NCI-H2081 treated with DMSO at 0.1 percent for 48 hours (cell line): ENCODE results near the gene C19orf44.
"Not testable (repeated sequence)": the region's sequence is repeated elsewhere in the genome, so short reads cannot be mapped to it uniquely, and the experiment has no call there.

Experiments
- DNase-seq: peaks from one replicate; lab custom pipeline; 2025; lab: John Stamatoyannopoulos, UW

C19orf44 gene

DNA sequence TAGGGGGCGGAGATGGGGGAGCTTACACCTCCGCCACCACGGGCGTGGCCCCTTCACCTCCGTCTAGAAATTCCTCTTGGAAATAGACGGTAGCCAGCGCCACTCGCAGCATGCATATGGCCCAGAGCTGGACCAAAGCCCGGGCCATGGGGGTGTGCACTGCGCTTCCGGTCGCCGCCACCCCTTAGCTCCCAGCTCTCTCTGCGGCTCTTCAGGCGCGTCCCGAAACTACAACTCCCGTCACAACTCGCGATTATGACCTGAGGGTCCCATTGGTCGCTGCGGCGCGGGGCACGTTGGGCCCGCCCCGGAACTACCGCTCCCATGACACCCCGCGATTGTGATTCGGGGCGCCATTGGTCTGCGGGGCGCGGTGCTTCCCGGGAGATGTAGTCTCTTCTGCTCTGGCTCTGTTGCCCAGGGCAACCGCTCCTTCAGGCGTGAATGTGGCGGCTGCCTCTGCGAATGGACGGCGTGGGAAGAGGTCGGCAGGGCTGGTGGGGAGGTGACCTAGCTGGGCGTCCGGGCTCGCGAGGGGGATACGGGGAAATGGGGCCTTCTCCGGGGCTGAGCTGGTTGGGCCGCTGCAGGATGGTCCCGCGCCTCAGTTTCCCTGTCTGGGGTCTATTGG, at the start of gene C19orf44, which contains the start of gene CALR3:
Gene C19orf44, plus strand, starts transcription at position 413 of the 631 bp plus-strand sequence. CDS start 4,399 bp downstream, outside the sequence.
Gene CALR3, minus strand, starts transcription at position 186 of the 631 bp plus-strand sequence. Its CDS starts 38 bp downstream, at position 148.
- DNase-seq: peak; percentile 94

DNA sequence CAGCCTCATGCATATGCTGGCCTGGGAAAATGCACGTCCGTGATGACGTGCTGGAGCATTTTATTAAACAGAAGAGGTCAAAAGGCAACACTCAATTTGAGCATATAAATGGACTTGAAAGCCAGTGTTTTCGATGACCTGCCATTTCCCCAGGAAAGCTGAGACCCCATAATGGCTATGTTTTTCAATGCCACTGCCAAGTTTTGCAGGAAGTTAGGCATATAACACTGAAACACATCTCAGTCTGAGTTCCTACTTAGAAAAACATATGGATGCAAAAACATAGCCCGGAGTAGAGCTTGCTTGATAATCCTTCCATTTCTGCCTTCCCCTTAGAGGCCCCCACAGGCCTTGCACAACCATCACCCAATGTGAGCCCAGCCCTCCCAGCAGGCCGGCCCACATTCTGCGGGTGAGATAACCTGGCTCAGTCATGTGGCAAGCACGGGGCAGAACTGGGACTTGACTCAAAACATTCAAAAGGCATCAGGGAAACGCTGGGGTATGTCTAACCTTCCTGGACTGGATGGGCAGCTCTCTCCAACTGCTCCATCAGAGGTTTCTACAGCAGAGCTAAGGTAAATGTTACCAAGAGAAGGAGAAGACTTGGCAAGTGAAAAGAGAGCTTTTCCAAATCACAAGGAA, 49.3 kb upstream of the C19orf44 start:
- no peak for DNase-seq

DNA sequence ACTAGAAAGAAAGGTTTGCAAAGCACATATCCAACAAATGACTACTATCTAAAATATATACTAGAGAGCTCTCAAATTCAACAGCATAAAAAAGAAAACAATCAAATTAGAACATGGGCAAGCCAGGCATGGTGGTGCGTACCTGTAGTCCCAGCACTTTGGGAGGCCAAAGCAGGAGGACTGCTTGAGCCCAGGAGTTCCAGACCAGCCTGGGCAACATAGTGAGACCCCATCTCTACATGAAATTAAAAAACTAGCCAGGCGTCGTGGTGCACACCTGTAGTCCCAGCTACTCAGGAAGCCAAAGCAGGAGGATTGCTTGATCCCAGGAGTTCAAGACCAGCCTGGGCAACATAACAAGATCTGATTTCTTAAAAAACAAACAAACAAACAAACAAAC, 47.3 kb upstream of the C19orf44 start:
- DNase-seq: not testable (repeated sequence)

DNA sequence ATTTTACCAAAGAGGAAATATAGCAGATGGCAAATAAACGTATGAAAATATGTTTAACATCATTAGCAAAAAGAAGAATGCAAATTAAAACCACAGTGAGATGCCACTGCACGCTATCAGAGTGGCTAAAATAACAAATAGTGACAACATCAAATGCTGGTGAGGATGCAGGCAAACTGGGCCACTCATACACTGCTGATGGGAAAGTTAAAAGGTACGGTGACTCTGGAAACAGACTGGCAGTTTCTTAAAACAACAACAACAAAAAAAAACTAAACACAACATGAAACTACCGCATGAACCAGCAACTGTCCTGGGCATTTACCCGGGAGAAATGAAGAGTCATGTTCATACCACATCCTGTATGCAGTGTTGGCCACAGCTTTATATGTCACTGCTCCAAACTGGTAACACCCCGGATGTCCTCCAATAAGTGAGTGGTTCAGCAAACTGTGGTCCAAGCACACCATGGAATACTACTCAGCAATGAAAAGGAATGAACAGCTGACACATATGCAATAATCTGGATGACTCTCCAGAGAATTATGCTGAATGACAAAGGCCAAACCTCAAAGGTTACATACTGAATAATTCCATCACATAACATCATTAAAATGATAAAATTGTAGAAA, 46.7 kb upstream of the C19orf44 start:
- DNase-seq: no peak

DNA sequence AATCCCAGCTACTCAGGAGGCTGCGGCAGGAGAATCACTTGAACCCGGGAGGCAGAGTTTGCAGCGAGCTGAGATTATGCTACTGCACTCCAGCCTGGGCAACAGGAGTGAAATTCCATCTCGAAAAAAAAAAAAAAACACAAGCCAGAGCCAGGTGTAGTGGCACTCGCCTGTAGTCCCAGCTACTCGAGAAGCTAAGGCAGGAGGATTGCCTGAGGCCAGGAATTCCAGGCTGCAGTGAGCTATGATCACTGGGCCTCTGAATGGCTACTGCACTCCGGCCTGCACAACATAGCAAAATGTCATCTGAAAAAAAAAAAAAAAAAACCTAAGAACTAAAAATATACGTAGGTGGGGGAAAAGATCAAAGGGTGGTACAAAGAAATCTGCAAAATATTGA, 43.9 kb upstream of the C19orf44 start:
- no peak for DNase-seq

DNA sequence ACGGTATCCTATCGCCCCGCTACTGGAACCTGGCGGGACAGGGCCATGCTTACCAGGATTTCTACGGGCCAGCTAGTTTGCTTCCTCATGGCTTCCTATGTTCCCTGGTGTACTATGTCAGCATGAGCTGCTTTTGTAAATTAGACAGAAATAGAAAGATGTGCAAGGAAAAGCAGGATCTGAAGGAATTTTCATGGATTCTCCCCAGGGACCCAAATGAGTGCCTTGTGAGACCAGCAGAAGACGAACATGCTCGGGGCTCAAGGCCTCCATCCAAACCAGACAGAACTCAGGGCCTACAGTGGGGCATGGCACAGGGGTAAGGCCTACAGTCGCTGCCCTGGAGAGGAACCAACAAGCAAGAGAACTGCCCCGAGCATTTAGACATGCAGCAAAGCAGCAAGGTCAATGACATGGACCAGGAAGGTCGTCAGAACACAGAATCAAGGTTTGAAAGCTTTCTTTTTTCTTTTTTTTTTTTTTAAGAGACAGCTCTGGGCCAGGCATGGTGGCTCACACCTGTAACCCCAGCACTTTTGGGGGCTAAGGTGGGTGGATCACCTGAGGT, 41.8 kb upstream of the C19orf44 start:
- no peak for DNase-seq

DNA sequence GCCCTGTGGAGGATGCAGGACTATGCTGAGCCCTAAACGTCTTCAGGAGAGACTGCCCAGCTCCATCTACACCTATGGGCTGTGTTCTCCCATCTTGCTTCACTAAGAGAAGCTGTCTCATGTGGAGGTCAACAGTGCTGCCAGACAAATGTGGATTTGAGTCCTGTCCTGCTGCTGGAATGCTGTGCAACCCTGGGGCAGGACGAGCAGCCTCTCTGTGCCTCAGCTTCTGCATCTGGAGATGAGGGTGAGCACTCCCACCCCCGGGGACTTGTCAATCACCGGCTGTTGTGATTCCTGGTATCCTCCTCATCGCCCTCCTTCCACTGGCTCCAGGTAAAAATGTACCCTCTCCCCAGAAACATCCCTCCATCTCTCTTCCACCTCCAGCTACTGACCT, 40.7 kb upstream of the C19orf44 start:
- DNase-seq: no peak

DNA sequence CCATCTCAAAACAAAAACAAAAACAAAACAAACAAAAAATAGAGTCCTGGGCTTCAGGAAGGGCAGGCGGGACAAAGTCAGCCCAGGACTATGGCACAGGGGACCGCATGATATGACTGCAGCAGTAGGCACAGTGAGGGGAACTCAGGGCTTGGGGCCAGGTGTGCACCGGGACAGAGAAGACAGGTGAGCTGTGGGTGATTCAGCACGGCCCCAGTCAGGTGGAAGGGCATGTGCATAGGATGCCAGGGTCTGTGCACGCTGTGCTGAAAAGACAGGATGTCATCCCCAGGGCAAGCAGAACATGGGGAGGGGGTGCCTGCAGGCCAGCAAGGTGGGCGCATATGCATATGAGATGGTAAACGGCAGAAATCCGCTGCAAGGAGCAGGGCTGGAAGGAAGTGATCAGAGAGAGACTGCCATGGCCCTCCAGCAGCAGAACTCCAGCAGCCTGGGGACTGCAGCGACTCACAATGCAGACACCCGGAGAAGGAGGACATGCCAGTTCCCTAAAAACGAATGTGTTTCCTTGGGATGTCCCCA, 39.5 kb upstream of the C19orf44 start:
- no peak for DNase-seq

DNA sequence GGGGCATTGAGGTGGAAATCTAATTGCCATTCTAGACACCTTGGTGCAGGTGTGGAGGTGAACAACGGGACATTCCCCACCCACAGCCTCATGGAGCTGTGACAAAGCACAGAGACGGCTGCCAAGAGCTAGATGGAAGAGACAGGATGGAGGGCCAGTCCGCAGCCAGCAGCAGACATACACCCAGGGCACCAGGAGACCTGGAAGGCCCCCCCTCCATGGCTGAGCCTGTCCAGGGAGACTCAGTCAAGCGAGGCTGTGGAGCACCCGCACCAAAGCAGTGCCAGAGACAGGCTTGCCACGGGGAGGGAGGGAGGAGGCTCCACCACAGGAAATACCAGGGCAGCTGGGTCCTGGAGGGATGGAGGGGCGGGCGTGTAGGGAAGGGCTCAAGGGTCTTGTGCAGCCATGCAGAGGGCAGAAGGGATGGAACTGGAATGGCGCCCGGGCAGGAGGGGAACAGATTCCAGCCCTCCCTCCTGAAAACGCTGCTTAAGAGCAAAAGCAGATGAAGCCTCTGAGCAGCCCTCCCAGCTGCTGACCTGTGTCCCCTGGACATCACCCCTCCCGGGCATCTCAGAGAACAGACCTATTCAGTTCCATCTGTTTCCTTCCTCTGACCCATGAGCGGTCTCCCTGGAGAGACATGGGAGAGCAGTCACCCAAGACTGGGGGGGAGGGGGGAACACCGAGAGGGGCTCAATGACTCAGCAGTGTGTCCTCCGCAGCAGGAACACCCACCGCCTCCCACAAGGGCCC, 38.8 kb upstream of the C19orf44 start:
- no peak for DNase-seq

DNA sequence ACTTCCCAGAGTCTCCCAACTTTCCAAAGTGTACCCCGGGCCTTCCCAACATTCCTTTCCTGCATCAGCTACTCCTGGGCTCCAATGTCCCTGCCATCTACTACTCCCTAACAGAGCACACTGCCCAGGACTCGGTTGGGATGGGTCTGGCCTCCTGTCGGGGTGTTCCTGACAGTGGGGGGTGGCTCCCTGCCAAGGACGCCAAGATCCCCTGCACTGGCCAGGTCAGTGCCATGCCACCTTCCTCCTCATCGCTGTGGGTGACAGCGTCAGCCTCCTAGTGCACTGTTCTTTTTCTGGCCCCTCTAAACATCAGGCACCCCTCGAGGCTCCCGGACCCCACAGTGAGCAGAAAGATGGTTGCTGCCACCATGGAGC, 38.3 kb upstream of the C19orf44 start:
- DNase-seq: no peak

DNA sequence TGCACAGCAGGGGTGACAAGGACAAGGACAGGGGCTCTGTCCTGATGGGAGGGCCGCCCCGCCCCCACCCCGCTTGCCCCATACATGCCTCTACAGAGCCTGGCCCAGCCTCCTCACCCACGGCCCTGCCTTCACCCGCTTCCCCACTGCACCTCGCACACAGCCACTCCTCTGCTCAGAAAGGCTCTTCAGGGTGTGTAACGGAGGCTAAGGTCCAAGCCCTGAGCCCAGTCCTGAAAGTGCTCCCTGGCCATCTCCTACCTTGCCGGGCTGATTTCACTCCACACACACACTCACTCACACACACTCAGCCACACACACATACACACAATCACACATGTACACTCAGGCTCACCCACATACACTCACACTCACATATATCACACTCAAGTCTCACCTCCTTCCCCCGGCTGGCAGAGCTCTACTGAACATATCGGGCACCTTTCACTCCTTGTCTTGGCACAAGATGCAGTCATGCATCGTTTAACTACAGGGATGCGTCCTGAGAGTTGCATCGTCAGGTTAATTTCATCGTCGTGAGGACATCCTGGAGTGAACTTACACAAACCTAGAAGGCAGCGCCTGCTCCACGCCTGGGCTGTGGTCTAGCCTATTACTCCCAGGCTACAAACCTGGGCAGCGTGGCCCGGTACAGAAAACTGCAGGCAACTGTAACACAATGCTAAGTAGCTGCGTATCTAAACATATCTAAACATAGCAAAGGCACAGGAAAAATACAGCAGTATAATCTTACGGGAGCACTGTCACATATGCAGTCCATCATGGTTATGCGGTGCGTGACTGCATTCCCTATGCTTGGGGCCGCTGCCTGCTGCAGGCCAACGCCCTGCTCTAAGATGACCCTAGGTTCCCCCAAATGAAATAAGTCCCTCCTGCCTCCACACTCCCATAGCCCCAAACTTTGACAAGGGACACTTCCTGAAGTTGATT, 37.5 kb upstream of the C19orf44 start:
- no peak for DNase-seq

DNA sequence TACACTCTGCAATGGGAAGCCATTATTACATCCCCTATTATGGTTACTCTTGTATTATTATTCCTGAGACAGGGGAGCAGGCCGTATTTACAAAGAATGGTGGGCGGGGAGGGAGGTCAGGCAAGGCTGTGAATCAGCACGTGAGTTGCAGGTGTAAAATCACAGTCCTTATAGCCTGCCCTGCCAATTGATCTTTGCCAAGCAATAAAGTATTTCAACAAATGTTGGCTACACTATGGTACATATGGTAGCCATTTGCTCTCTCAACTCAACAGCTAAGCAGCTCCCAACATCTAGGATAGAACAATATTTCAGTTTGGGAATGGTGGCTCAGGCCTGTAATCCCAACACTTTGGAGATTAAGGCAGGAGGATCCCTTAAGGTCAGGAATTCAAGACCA, 36.5 kb upstream of the C19orf44 start:
- DNase-seq: no peak

DNA sequence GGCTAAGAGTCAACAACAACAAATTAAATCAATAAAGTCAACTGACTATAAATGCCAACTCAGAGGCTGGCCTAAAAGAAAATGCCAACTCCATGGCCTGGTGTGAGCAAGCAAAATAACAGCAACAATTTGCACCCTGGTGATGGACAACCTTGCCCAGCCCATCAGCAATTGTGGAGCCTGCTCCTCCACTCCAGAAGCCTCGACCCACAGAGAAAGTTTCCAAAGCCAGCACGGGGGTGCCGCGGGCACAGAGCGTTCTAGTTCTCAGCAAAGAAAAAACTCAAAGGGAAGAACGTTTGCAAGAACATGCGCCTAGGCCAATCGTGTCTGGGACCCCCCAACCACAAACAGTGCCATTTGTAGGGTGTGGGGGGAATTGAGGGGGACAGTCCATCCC, 35.7 kb upstream of the C19orf44 start:
- DNase-seq: no peak

DNA sequence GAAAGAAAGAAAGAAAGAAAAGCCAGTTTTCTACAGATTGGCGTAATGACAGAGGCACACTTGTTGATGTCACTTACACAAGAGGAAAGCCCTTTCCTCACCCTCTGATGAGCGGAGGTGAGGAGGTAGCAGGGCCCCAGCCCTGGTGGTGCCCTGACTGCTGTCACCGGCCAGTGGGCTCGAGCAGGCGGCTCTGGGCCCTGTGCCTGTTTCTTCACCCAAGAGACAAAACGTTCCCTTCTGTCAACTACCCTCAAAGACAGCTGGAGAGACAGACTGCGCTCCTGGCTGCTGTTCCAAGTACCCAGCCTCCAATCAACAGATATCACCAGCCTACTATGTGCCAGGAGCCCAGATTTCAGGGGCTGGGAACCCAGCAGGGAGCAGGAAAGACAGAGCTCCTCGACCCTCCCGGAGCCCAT, 34.6 kb upstream of the C19orf44 start:
- DNase-seq: no peak

DNA sequence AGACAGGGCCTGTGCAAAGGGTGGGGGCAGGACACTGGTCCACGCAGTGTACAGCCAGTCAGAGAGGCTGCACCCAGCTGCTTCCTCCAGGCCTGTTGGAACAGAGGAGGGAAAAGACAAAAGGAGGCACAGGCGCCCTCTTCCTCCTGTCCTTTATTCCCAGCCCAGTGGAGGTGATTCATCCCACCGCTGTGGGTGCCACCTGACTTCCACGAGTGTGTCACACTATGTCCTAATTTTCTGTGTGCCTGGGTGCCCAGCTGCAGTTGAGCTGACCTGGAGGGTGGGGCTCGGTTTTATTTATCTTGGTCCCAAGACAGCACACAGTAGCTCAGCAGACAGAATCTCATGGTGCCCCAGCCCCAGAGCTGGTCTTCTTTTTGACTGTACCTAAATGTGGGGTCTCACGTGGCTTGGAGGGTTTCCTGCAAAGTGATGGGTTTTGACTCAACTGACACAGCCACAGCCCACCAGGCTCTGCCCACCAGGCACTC, 33.4 kb upstream of the C19orf44 start:
- DNase-seq: no peak

DNA sequence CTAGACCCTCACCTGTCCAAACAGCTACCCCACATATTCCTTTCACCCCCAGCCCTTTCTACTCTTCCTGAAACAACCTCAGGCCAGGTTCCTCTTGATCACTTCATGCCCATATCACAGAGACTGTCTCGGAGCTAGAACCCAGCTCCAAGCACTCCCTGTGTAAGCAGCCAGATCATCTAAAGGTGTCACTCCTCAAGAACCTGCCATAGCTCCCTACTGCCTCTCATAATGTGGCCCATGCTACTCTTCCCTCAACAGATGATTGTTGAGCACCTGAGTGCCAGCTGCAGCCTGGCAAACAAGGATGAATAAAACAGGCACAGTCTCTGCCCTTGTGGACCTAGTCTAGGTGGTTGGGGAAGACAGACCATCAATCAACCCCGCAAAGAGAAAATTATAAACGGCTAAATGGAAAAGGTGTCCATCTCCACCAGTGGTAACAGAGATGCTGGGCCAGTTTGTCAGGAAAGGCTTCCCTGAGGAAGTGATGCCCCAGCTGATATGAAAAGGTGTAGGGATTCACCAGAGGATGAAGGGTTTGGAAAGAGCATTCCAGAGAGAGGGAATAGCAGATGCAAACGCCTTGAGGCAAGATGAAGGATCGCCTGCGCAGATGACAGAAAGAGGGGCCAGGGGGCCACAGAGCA, 32.7 kb upstream of the C19orf44 start:
- no peak for DNase-seq

DNA sequence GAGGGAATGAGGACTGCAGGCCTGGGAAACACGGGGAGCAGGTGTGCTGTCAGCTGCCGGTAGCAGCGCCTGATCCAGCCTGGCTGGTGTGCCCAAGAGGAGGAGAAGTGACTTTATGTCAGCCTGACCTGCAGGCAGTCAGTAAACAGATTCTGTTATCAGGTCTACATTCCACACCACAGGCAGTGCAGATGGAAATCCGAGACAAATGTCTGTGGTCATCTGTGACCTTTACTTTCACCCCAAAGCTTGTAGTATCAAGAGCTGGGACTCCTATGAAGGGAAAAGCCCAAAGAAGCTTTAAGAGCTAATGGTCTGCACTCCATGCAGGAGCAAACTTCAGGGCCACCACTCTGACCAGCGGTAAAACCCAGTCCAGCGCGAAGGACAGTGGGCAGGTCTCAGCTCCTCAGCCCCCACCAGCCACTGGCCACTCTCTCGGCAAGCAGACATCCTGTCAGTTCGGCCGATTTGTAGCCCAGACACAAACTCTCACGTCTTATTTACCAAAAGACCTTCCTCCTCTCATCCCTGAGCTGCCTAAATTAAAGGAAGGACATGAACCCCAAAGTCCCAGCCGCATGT, 32.1 kb upstream of the C19orf44 start:
- DNase-seq: no peak

DNA sequence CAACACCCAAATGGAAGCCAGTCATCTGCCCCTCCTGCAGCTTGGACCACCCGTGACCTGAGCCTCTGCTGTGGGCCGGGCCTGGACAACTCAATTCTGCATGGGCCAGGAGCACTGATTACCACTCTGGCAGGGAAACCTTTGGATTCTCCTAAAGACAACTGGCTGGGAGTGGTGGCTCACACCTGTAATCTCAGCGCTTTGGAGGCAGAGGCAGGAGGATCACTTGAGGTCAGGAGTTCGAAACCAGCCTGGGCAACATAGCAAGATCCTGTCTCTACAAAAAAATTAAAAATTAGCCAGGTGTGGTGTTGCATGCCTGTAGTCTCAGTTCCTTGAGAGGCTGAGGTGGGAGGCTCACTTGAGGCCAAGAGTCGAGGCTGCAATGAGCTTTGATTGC, 31.0 kb upstream of the C19orf44 start:
- no peak for DNase-seq

DNA sequence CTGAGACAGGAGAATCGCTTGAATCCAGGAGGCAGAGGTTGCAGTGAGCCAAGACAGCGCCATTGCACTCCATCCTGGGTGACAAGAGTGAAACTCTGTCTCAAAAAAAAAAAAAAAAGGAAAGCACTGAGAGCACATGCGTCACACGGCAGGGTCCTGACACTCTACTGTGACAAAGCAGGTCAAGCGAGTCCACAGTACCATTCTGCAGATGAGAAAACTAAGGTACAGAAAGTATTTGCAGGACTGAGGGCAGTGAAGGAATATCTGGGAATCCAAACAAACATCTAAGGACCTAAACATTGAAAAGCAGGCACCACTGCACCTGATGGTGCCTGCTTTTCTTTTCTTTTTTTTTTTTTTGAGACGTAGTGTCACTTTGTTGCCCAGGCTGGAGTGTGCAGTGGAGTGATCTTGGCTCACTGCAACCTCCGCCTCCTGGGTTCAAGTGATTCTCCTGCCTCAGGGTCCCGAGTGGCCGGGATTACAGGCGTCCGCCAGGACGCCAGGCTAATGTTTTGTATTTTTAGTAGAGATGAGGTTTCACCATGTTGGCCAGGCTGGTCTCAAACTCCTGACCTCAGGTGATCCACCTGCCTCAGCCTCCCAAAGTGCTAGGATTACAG, 29.3 kb upstream of the C19orf44 start:
- not testable (repeated sequence) for DNase-seq
